Stimulated activated naive CD8-positive, alpha-beta T cell treated with anti-CD3 and anti-CD28 coated beads, Interleukin-15, amount 100 ng/mL, for 72 hours (primary cell): ENCODE data around the gene CLNK.

Source experiments
- ATAC-seq: fragments of 150-1000 bp; cut with Tn5 transposase; 2 replicates; pipeline ENCODE4 v1.10.0; 2021; ENCODE audit warnings: mild to moderate bottlenecking, moderate library complexity
- DNase-seq, 2 donors: peaks; one replicate each; pipeline ENCODE4 v3.0.0; 2021 to 2022
- H3K27ac Mint-ChIP-seq, 2 donors: one replicate each; pipeline ENCODE4 v1.8.0; 2022; ENCODE audit warnings: mild to moderate bottlenecking in 2 of 2, mixed read lengths in 2 of 2, moderate library complexity in 2 of 2
- H3K27me3 Mint-ChIP-seq: one replicate; pipeline ENCODE4 v1.8.0; 2022; ENCODE audit warnings: mixed read lengths
- H3K4me1 Mint-ChIP-seq: one replicate; pipeline ENCODE4 v1.8.0; 2022; ENCODE audit warnings: mild to moderate bottlenecking, mixed read lengths
- H3K4me3 Mint-ChIP-seq, 2 donors: one replicate each; pipeline ENCODE4 v1.8.0; 2022; ENCODE audit warnings: mild to moderate bottlenecking in 2 of 2, mixed read lengths in 2 of 2, moderate library complexity in 1 of 2
- H3K9me3 Mint-ChIP-seq, 2 donors: one replicate each; pipeline ENCODE4 v1.8.0; 2022; ENCODE audit warnings: mixed read lengths in 2 of 2

CLNK gene

GRCh38 chr4:10506077-10506476, 178.5 kb downstream of the CLNK start:
- ATAC-seq: no peak
- peaks cover 0 to 11% of the 10 kb centered on the region in 2 donors for H3K9me3 Mint-ChIP-seq
- no peaks in the 10 kb centered on the region for H3K27me3 Mint-ChIP-seq
- H3K27ac Mint-ChIP-seq: no peak overlapping the region
- DNase-seq: no peak
- peaks cover 5% of the 10 kb centered on the region for H3K4me1 Mint-ChIP-seq
- no peak overlapping the region for H3K4me3 Mint-ChIP-seq

- Mint-ChIP-seq H3K27me3 (no peaks in the 10 kb centered on the region), H3K27ac (no peak overlapping the region), H3K4me1 (peaks cover 5% of the 10 kb centered on the region), H3K9me3 (peaks cover 0 to 11% of the 10 kb centered on the region in 2 donors), H3K4me3 (no peak overlapping the region)
- no peak for ATAC-seq
- no peak for DNase-seq
Observed at GRCh38 chr4:10504570-10505179, 179.9 kb downstream of the CLNK start.

GRCh38 chr4:10502717-10503116, 181.9 kb downstream of the CLNK start:
- Mint-ChIP-seq H3K4me1 (peaks cover 5% of the 10 kb centered on the region), H3K9me3 (peaks cover 0 to 11% of the 10 kb centered on the region in 2 donors), H3K27ac (no peak overlapping the region), H3K4me3 (no peak overlapping the region), H3K27me3 (no peaks in the 10 kb centered on the region)
- ATAC-seq (no peak), DNase-seq (no peak)

- Mint-ChIP-seq H3K27me3 (no peaks in the 10 kb centered on the region), H3K4me1 (no peaks in the 10 kb centered on the region), H3K9me3 (peaks cover 0 to 5% of the 10 kb centered on the region in 2 donors), H3K27ac (no peak overlapping the region), H3K4me3 (no peak overlapping the region)
- DNase-seq (no peak), ATAC-seq (no peak)
Observed at GRCh38 chr4:10500776-10501175, 183.8 kb downstream of the CLNK start.

- no peak for ATAC-seq
- Mint-ChIP-seq H3K27me3 (no peaks in the 10 kb centered on the region), H3K4me3 (no peak overlapping the region), H3K4me1 (no peaks in the 10 kb centered on the region), H3K9me3 (no peaks in the 10 kb centered on the region), H3K27ac (no peak overlapping the region)
- no peak for DNase-seq
Observed at GRCh38 chr4:10496200-10496599, 188.4 kb downstream of the CLNK start.

GRCh38 chr4:10495651-10496050, 188.9 kb downstream of the CLNK start:
- no peaks in the 10 kb centered on the region for H3K9me3 Mint-ChIP-seq
- ATAC-seq: no peak

GRCh38 chr4:10492464-10492863, 192.1 kb downstream of the CLNK start:
- Mint-ChIP-seq H3K27me3 (no peaks in the 10 kb centered on the region), H3K4me3 (no peak overlapping the region), H3K9me3 (no peaks in the 10 kb centered on the region), H3K4me1 (no peaks in the 10 kb centered on the region), H3K27ac (no peak overlapping the region)
- DNase-seq (no peak), ATAC-seq (no peak)

More at GRCh38 chr4:10495651-10496050, 188.9 kb downstream of the CLNK start:
- H3K4me1 Mint-ChIP-seq: no peaks in the 10 kb centered on the region
- peak overlapping the region in 1 of 2 donors; percentile 75 for H3K27ac Mint-ChIP-seq
- no peak for DNase-seq
- H3K4me3 Mint-ChIP-seq: no peak overlapping the region
- no peaks in the 10 kb centered on the region for H3K27me3 Mint-ChIP-seq

- Mint-ChIP-seq H3K4me1 (no peaks in the 10 kb centered on the region), H3K27me3 (no peaks in the 10 kb centered on the region), H3K9me3 (no peaks in the 10 kb centered on the region), H3K27ac (no peak overlapping the region), H3K4me3 (no peak overlapping the region)
- no peak for ATAC-seq
- DNase-seq: no peak
Observed at GRCh38 chr4:10491401-10491800, 193.2 kb downstream of the CLNK start.

- Mint-ChIP-seq H3K4me1 (no peaks in the 10 kb centered on the region), H3K27me3 (no peaks in the 10 kb centered on the region), H3K27ac (no peak overlapping the region), H3K9me3 (no peaks in the 10 kb centered on the region), H3K4me3 (no peak overlapping the region)
- no peak for ATAC-seq
- DNase-seq: no peak
Observed at GRCh38 chr4:10490996-10491395, 193.6 kb downstream of the CLNK start.

- no peak for DNase-seq
- no peaks in the 10 kb centered on the region for H3K9me3 Mint-ChIP-seq
- no peaks in the 10 kb centered on the region for H3K27me3 Mint-ChIP-seq
- H3K27ac Mint-ChIP-seq: no peak overlapping the region
- no peaks in the 10 kb centered on the region for H3K4me1 Mint-ChIP-seq
- no peak for ATAC-seq
- no peak overlapping the region for H3K4me3 Mint-ChIP-seq
Observed at GRCh38 chr4:10482913-10483312, 201.7 kb downstream of the CLNK start.

GRCh38 chr4:10480616-10481015, 204.0 kb downstream of the CLNK start:
- Mint-ChIP-seq H3K27ac (no peak overlapping the region), H3K9me3 (no peaks in the 10 kb centered on the region), H3K27me3 (no peaks in the 10 kb centered on the region), H3K4me1 (no peaks in the 10 kb centered on the region), H3K4me3 (no peak overlapping the region)
- no peak for DNase-seq
- ATAC-seq: no peak

- H3K27ac Mint-ChIP-seq: no peak overlapping the region
- H3K9me3 Mint-ChIP-seq: no peaks in the 10 kb centered on the region
- no peaks in the 10 kb centered on the region for H3K4me1 Mint-ChIP-seq
- no peaks in the 10 kb centered on the region for H3K27me3 Mint-ChIP-seq
- H3K4me3 Mint-ChIP-seq: no peak overlapping the region
- DNase-seq (no peak), ATAC-seq (no peak)
Observed at GRCh38 chr4:10478621-10479020, 205.9 kb downstream of the CLNK start.

GRCh38 chr4:10470505-10470904, 214.1 kb downstream of the CLNK start:
- no peak overlapping the region for H3K4me3 Mint-ChIP-seq
- no peaks in the 10 kb centered on the region for H3K4me1 Mint-ChIP-seq
- ATAC-seq: no peak
- H3K27ac Mint-ChIP-seq: peak overlapping the region in 1 of 2 donors; percentile 27
- no peaks in the 10 kb centered on the region for H3K27me3 Mint-ChIP-seq
- no peaks in the 10 kb centered on the region for H3K9me3 Mint-ChIP-seq
- DNase-seq: no peak

- H3K9me3 Mint-ChIP-seq: no peaks in the 10 kb centered on the region
- H3K27ac Mint-ChIP-seq: no peak overlapping the region
- no peak overlapping the region for H3K4me3 Mint-ChIP-seq
- no peak for ATAC-seq
- DNase-seq: no peak
- peaks cover 40% of the 10 kb centered on the region for H3K27me3 Mint-ChIP-seq
- peaks cover 11% of the 10 kb centered on the region for H3K4me1 Mint-ChIP-seq
Observed at GRCh38 chr4:10466161-10466560, 218.4 kb downstream of the CLNK start.

- Mint-ChIP-seq H3K9me3 (no peaks in the 10 kb centered on the region), H3K27ac (no peak overlapping the region), H3K27me3 (peaks cover 45% of the 10 kb centered on the region), H3K4me1 (peaks cover 23% of the 10 kb centered on the region), H3K4me3 (no peak overlapping the region)
- no peak for ATAC-seq
- DNase-seq: no peak
Observed at GRCh38 chr4:10462876-10463275, 221.7 kb downstream of the CLNK start.

GRCh38 chr4:10461850-10462400, 222.6 kb downstream of the CLNK start:
- H3K27ac Mint-ChIP-seq: no peak overlapping the region
- peak overlapping the region; percentile 82 to 85 for H3K4me3 Mint-ChIP-seq
- H3K9me3 Mint-ChIP-seq: no peaks in the 10 kb centered on the region
- H3K4me1 Mint-ChIP-seq: peaks cover 29% of the 10 kb centered on the region
- ATAC-seq (no peak), DNase-seq (no peak)
- peaks cover 48% of the 10 kb centered on the region for H3K27me3 Mint-ChIP-seq
